H1 (cell line): ENCODE measurements around the gene GGA1. TPM values are rescaled to one million over a fixed set of nuclear protein-coding genes. Genes with fewer than 3 reads are reported as not detected.
A peak's percentile ranks its signal among the peaks of the same experiment; 100 is the strongest.

Experiments used
- CTCF ChIA-PET: fragments of 300-600 bp; sonication (Branson Sonifier 250); formaldehyde crosslinking; loops from one replicate; lab custom pipeline; 2021; ENCODE audit not compliant: partially characterized antibody; lab: Charles Lee
- POLR2A ChIA-PET: fragments of 300-600 bp; sonication (Branson Sonifier 250); formaldehyde crosslinking; loops from one replicate; lab custom pipeline; 2021; ENCODE audit warnings: inconsistent platforms; ENCODE audit not compliant: partially characterized antibody; lab: Charles Lee
- DNase-seq, 2 experiments: peaks; one replicate each; pipeline versions ENCODE4 v3.0.0 to v3.0.0-alpha.2; 2010 to 2022; ENCODE audit warnings: low spot score in 2 of 2, low read depth in 1 of 2, mixed read lengths in 1 of 2
- FAIRE-seq: peaks from 2 replicates; lab custom pipeline; 2011; peaks lifted over from hg19 to GRCh38; lab: Jason Lieb, UNC
- H2AFZ ChIP-seq: 2 replicates; pipeline ENCODE4 v1.8.1; 2012; ENCODE audit warnings: low read length, inconsistent platforms
- H2AK5ac ChIP-seq: 2 replicates; pipeline ENCODE4 v1.6.1; 2013; ENCODE audit warnings: low read depth, low read length
- H2BK120ac ChIP-seq: replicated peaks from 2 replicates; pipeline ENCODE3; 2013; ENCODE audit warnings: low read depth, low read length, inconsistent platforms
- H2BK12ac ChIP-seq: 2 replicates; pipeline ENCODE4 v1.6.1; 2013; ENCODE audit warnings: low read depth, low read length
- H2BK15ac ChIP-seq: 2 replicates; pipeline ENCODE4 v1.6.1; 2013; ENCODE audit warnings: low read length
- H2BK20ac ChIP-seq: 2 replicates; pipeline ENCODE4 v1.6.1; 2013; ENCODE audit warnings: low read length
- H2BK5ac ChIP-seq: 2 replicates; pipeline ENCODE4 v1.6.1; 2013; ENCODE audit warnings: low read depth, low read length
- H3K14ac ChIP-seq: 2 replicates; pipeline ENCODE4 v1.6.1; 2013; ENCODE audit warnings: inconsistent platforms; ENCODE audit not compliant: insufficient read length
- H3K18ac ChIP-seq: 2 replicates; pipeline ENCODE4 v1.6.1; 2013; ENCODE audit warnings: low read length; ENCODE audit errors: extremely low read depth
- H3K23ac ChIP-seq: 2 replicates; pipeline ENCODE4 v1.6.1; 2013; ENCODE audit warnings: inconsistent platforms; ENCODE audit not compliant: insufficient read length
- H3K23me2 ChIP-seq: 2 replicates; pipeline ENCODE4 v1.6.1; 2013; ENCODE audit warnings: low read depth, low read length
- H3K27ac ChIP-seq: 2 replicates; pipeline ENCODE4 v1.6.1; 2011; ENCODE audit warnings: low read depth, low read length, inconsistent platforms
- H3K27me3 ChIP-seq, 4 experiments: replicated peaks in 1 of 4; 1 replicate in 1 of 4; 2 replicates in 3 of 4; pipeline versions ENCODE4 v1.6.1 to v1.8.1; 2011 to 2013; ENCODE audit warnings: low read length in 3 of 4, mild to moderate bottlenecking in 3 of 4, inconsistent platforms in 2 of 4, mixed read lengths in 2 of 4, moderate library complexity in 1 of 4; ENCODE audit not compliant: control insufficient read depth in 3 of 4, insufficient read depth in 3 of 4; ENCODE audit errors: extremely low read depth in 1 of 4
- H3K36me3 ChIP-seq, 4 experiments: 2 replicates each; pipeline versions ENCODE4 v1.6.1 to v1.8.1; 2011 to 2013; ENCODE audit warnings: mild to moderate bottlenecking in 4 of 4, low read length in 3 of 4, moderate library complexity in 2 of 4, control low read depth in 1 of 4, inconsistent platforms in 1 of 4; ENCODE audit not compliant: insufficient read depth in 4 of 4, control insufficient read depth in 2 of 4
- H3K4ac ChIP-seq: replicated peaks from 2 replicates; pipeline ENCODE3; 2013; ENCODE audit warnings: low read length, low read depth, mixed read lengths, inconsistent platforms; ENCODE audit not compliant: insufficient read length
- H3K4me1 ChIP-seq, 4 experiments: replicated peaks in 1 of 4; 1 replicate in 1 of 4; 2 replicates in 3 of 4; pipeline versions ENCODE4 v1.6.1 to v1.8.1; 2011 to 2013; ENCODE audit warnings: low read length in 3 of 4, inconsistent platforms in 2 of 4, mixed read lengths in 1 of 4; ENCODE audit not compliant: insufficient read depth in 4 of 4, control insufficient read depth in 3 of 4
- H3K4me2 ChIP-seq, 2 experiments: 2 replicates each; pipeline versions ENCODE4 v1.6.1 to v1.8.1; 2011 to 2013; ENCODE audit warnings: low read depth in 2 of 2, low read length in 2 of 2, control low read depth in 1 of 2, inconsistent platforms in 1 of 2, mild to moderate bottlenecking in 1 of 2; ENCODE audit not compliant: insufficient read depth in 1 of 2
- H3K4me3 ChIP-seq, 4 experiments: fragments of 200-600, 300-600 bp in 1 of 4; sonication (generic), shearing (Covaris generic), sonication (Bioruptor Twin) in 1 of 4; 2 replicates each; pipeline versions ENCODE4 v1.5.1 to v1.8.1; 2011 to 2016; ENCODE audit warnings: low read length in 4 of 4, low read depth in 3 of 4, control low read depth in 2 of 4, inconsistent platforms in 2 of 4, mild to moderate bottlenecking in 2 of 4, mixed read lengths in 1 of 4, moderate library complexity in 1 of 4; ENCODE audit not compliant: insufficient read depth in 2 of 4; ENCODE audit errors: extremely low read depth in 1 of 4
- H3K56ac ChIP-seq: replicated peaks from 2 replicates; pipeline ENCODE3; 2013; ENCODE audit warnings: low read depth, mild to moderate bottlenecking, mixed read lengths, low read length, inconsistent platforms; ENCODE audit not compliant: insufficient read length
- H3K79me1 ChIP-seq: 2 replicates; pipeline ENCODE4 v1.6.1; 2013; ENCODE audit warnings: low read depth, low read length, control low read depth
- H3K79me2 ChIP-seq, 2 experiments: 2 replicates each; pipeline versions ENCODE4 v1.6.1 to v1.8.1; 2012 to 2013; ENCODE audit warnings: low read length in 2 of 2, mild to moderate bottlenecking in 2 of 2, inconsistent platforms in 1 of 2; ENCODE audit not compliant: insufficient read depth in 2 of 2, control insufficient read depth in 1 of 2
- H3K9ac ChIP-seq, 4 experiments: replicated peaks in 1 of 4; 1 replicate in 1 of 4; 2 replicates in 3 of 4; pipeline versions ENCODE4 v1.6.1 to v1.8.1; 2011 to 2013; ENCODE audit warnings: low read depth in 3 of 4, low read length in 3 of 4, control low read depth in 2 of 4, mild to moderate bottlenecking in 2 of 4, moderate library complexity in 2 of 4, inconsistent platforms in 1 of 4; ENCODE audit errors: extremely low read depth in 1 of 4
- H3K9me3 ChIP-seq, 2 experiments: 2 replicates each; pipeline versions ENCODE4 v1.6.1 to v1.8.1; 2012 to 2013; ENCODE audit warnings: mild to moderate bottlenecking in 2 of 2, moderate library complexity in 2 of 2, control low read depth in 1 of 2, inconsistent platforms in 1 of 2, low read depth in 1 of 2, low read length in 1 of 2, mixed read lengths in 1 of 2; ENCODE audit not compliant: insufficient read depth in 2 of 2
- H4K20me1 ChIP-seq, 2 experiments: replicated peaks in 1 of 2; 2 replicates each; pipeline versions ENCODE3 to v1.8.1; 2011 to 2013; ENCODE audit warnings: inconsistent platforms in 2 of 2, low read length in 2 of 2, mild to moderate bottlenecking in 1 of 2; ENCODE audit not compliant: insufficient read depth in 2 of 2, control insufficient read depth in 1 of 2
- H4K5ac ChIP-seq: 2 replicates; pipeline ENCODE4 v1.6.1; 2013; ENCODE audit warnings: low read length, low read depth, mixed read lengths, inconsistent platforms; ENCODE audit not compliant: insufficient read length
- H4K8ac ChIP-seq: 2 replicates; pipeline ENCODE4 v1.8.0; 2013; ENCODE audit warnings: mild to moderate bottlenecking, moderate library complexity, low read length, inconsistent platforms; ENCODE audit not compliant: insufficient read depth; ENCODE audit errors: extremely low read depth
- H4K91ac ChIP-seq: replicated peaks from 2 replicates; pipeline ENCODE3; 2013; ENCODE audit warnings: low read length, mixed read lengths, inconsistent platforms; ENCODE audit not compliant: insufficient read length
- EZH2 ChIP-seq: fragments of 200-600 bp; sonication (generic); IDR thresholded peaks from 2 replicates; pipeline ENCODE4 v1.7.1; 2012; ENCODE audit warnings: low read depth, mild to moderate bottlenecking, moderate library complexity, low read length, inconsistent platforms; ENCODE audit not compliant: severe bottlenecking
- WGBS, 2 experiments: shearing (Covaris generic) in 1 of 2; methylation state at CpG; one replicate each; pipeline versions ENCODE4 v1.1.6 to v1.1.7; 2013 to 2015; ENCODE audit warnings: low lambda C conversion rate in 2 of 2, mixed read lengths in 2 of 2, inconsistent platforms in 1 of 2, low coverage in 1 of 2, missing lambda C conversion rate in 1 of 2; ENCODE audit not compliant: insufficient replicate concordance in 2 of 2, insufficient coverage in 1 of 2, insufficient read length in 1 of 2; ENCODE audit errors: extremely low coverage in 1 of 2, missing lambda C conversion rate in 1 of 2; 5-methylcytosine and 5-hydroxymethylcytosine counted together
- polyA plus RNA-seq, 7 experiments: library from polyadenylated mRNA; depleted of rRNA in 3 of 7; stranded (reverse) in 5 of 7; unstranded in 2 of 7; fragments of >200 nt in 5 of 7; fragments of 200-250 nt in 2 of 7; gene quantifications; 1 replicate in 5 of 7; 2 replicates in 1 of 7; 4 replicates in 1 of 7; pipeline versions ENCODE4 v1.2.1 to v1.2.3, GENCODE V29; 2011 to 2013; ENCODE audit warnings: missing spikeins in 2 of 7, mixed read lengths in 2 of 7
- total RNA-seq: library from RNA; stranded (reverse); fragmentation: NEBNext Ultra II Directional; extraction: Animal tissue kit (Norgen Biotek cat#: 25700); gene quantifications from 2 replicates; pipeline ENCODE4 v1.2.1, GENCODE V29; 2021

The GGA1 gene
- total and polyA plus RNA-seq, 2 of the 8 experiments (the other 6 are each of a cell fraction or from before 2014, with no cell fraction given) = 49.3 to 57.2 TPM

DNA sequence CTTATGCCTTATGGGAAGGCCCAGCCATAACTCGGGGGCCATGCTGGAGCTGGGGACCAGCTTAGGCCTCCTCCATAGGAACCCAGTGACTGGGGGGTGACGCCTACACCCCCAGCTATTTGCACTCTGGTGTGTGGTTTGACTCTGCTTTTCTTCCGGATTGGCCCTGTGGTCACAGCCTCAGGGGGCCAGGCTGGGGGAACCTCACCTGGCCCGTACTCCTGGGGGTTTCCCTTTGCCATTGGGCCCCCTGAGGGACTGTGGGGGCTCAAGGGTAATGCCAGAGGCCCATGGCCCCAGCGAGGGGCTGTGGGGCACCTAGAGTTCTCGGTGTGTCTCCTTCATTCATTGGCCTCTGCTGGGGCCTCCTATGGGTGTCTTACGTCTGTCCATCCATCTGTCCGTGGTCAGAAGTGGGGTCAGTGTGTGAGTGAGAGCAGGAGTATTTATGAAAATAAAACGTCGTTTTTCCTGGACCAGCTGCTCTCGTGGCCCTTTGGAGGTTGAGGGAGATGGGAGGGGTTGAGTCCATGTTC is 24.5 kb downstream of the GGA1 start:
- H2BK15ac ChIP-seq = peak overlapping the region; percentile 29; the same call in 1 of the 2 replicates
- peak overlapping the region; percentile 25 for H4K91ac ChIP-seq
- no peaks in the 10 kb centered on the region; a peak in 2 of 8 replicates for H3K36me3 ChIP-seq
- no peak overlapping the region for H2BK120ac ChIP-seq
- H3K4me1 ChIP-seq = peaks cover 5 to 21% (median 17%) of the 10 kb centered on the region in 4 experiments
- POLR2A ChIA-PET = interaction anchor here (0.5 to 5.4 kb wide), 11 partner anchors 10 to 64 kb away, joined by 3 to 32 read pairs (median 3); partner anchors contain the start of gene GGA1
- peak overlapping the region; percentile 32 for H3K4ac ChIP-seq
- no peak overlapping the region for H3K23ac ChIP-seq
- H3K4me2 ChIP-seq = peak overlapping the region in 1 of 2 experiments; percentile 43; a peak in 2 of 4 replicates
- H2AFZ ChIP-seq = no peak overlapping the region
- peak overlapping the region; percentile 77; the same call in 1 of the 2 replicates for H2BK5ac ChIP-seq
- 76% methylated on average over 9 of the region's 11 CpGs; no CpG with 5 or more reads in 1 of the 2 experiments for WGBS, 2 experiments
- no peaks in the 10 kb centered on the region for H3K23me2 ChIP-seq
- H3K14ac ChIP-seq = no peak overlapping the region
- H3K79me2 ChIP-seq = no peaks in the 10 kb centered on the region
- no peak overlapping the region for H4K8ac ChIP-seq
- no peak overlapping the region for H3K9ac ChIP-seq
- H3K56ac ChIP-seq = peak overlapping the region; percentile 4
- CTCF ChIA-PET = interaction anchor here (0.8 to 11.1 kb wide), 16 partner anchors 8 to 134 kb away, joined by 3 to 140 read pairs (median 6); partner anchors contain the start of genes GGA1 and PDXP
- H4K20me1 ChIP-seq = peaks cover 0 to 2% of the 10 kb centered on the region in 2 experiments
- no peak overlapping the region for H3K27ac ChIP-seq
- no peak for FAIRE-seq
- no peaks in the 10 kb centered on the region for H3K9me3 ChIP-seq
- no peaks in the 10 kb centered on the region for H3K79me1 ChIP-seq
- no peaks in the 10 kb centered on the region for H3K27me3 ChIP-seq
- TF ChIP-seq EZH2 = no peak
- TF ChIP-seq, all 59 proteins: peak for 0
- 0 out of 2 replicates have a peak overlapping the region, but pooled peaks have one; percentile 13 for H2BK20ac ChIP-seq
- H4K5ac ChIP-seq = peak overlapping the region; percentile 26
- peak overlapping the region; percentile 24; the same call in 1 of the 2 replicates for H2AK5ac ChIP-seq
- no peak for DNase-seq
- no peak overlapping the region; a peak in 1 of 8 replicates for H3K4me3 ChIP-seq
- H3K18ac ChIP-seq = peak overlapping the region; percentile 80
- 0 out of 2 replicates have a peak overlapping the region, but pooled peaks have one; percentile 39 for H2BK12ac ChIP-seq
